Endothelial cell of umbilical vein (primary cell): ENCODE results near the gene LRTM2. TPM values are rescaled to one million over a fixed set of nuclear protein-coding genes. Genes with fewer than 3 reads are reported as not detected.

ENCODE experiments used
- BruUV-seq: library from RNA; stranded (reverse); fragments of 400-500 nt; replicated peaks from 2 replicates; lab custom pipeline; 2021; lab: Mats Ljungman, UMichigan
- CTCF ChIA-PET: fragments of 300-600, 350-600 bp; sonication (Branson Sonifier 250); formaldehyde crosslinking; loops from one replicate; lab custom pipeline; 2021; ENCODE audit warnings: antibody characterized with exemption, inconsistent platforms; lab: Charles Lee
- POLR2A ChIA-PET: fragments of 300-600, 350-600 bp; sonication (Branson Sonifier 250); formaldehyde crosslinking; loops from one replicate; lab custom pipeline; 2021; ENCODE audit warnings: antibody characterized with exemption, inconsistent platforms; lab: Charles Lee
- DNase-seq: peaks from one replicate; pipeline ENCODE4 v3.0.0-alpha.2; 2011; ENCODE audit warnings: low read depth, low spot score
- FAIRE-seq: peaks from 2 replicates; lab custom pipeline; 2011; peaks lifted over from hg19 to GRCh38; lab: Jason Lieb, UNC
- H2AFZ ChIP-seq: 2 replicates; pipeline ENCODE4 v1.6.0; 2012; ENCODE audit warnings: low read depth, low read length, control low read depth, inconsistent platforms
- H3K27ac ChIP-seq: 2 replicates; pipeline ENCODE4 v1.5.1; 2011; ENCODE audit warnings: low read depth, mild to moderate bottlenecking, control low read depth, low read length, moderate library complexity; ENCODE audit not compliant: insufficient read depth
- H3K27me3 ChIP-seq, 2 experiments: 2 replicates each; pipeline versions ENCODE4 v1.6.0 to v1.6.1; 2011; ENCODE audit warnings: low read length in 2 of 2, mixed read lengths in 1 of 2; ENCODE audit not compliant: control insufficient read depth in 2 of 2, insufficient read depth in 2 of 2
- H3K36me3 ChIP-seq, 2 experiments: 2 replicates in 1 of 2; 3 replicates in 1 of 2; pipeline ENCODE4 v1.5.1; 2011; ENCODE audit warnings: low read length in 2 of 2, mild to moderate bottlenecking in 1 of 2, moderate library complexity in 1 of 2; ENCODE audit not compliant: control insufficient read depth in 2 of 2, insufficient read depth in 2 of 2; ENCODE audit errors: extremely low read depth in 1 of 2
- H3K4me1 ChIP-seq: 3 replicates; pipeline ENCODE4 v1.5.1; 2011; ENCODE audit warnings: mild to moderate bottlenecking, low read length; ENCODE audit not compliant: control insufficient read depth, insufficient read depth; ENCODE audit errors: extremely low read depth
- H3K4me2 ChIP-seq: 2 replicates; pipeline ENCODE4 v1.6.1; 2011; ENCODE audit warnings: low read length, control low read depth, mixed read lengths; ENCODE audit not compliant: insufficient read depth
- H3K4me3 ChIP-seq, 3 experiments: fragments of 200-600 bp in 1 of 3; sonication (generic), shearing (Covaris generic) in 1 of 3; replicated peaks in 1 of 3; 2 replicates each; pipeline ENCODE4 v1.5.1; 2011 to 2016; ENCODE audit warnings: control low read depth in 3 of 3, low read length in 3 of 3, mild to moderate bottlenecking in 2 of 3, inconsistent platforms in 1 of 3, low read depth in 1 of 3, moderate library complexity in 1 of 3; ENCODE audit not compliant: insufficient read depth in 1 of 3
- H3K79me2 ChIP-seq: 2 replicates; pipeline ENCODE4 v1.6.0; 2012; ENCODE audit warnings: low read length, inconsistent platforms; ENCODE audit not compliant: control insufficient read depth, insufficient read depth
- H3K9ac ChIP-seq: replicated peaks from 2 replicates; pipeline ENCODE3; 2011; ENCODE audit warnings: low read length, control low read depth; ENCODE audit not compliant: insufficient read depth; ENCODE audit errors: extremely low read depth
- H3K9me1 ChIP-seq: replicated peaks from 3 replicates; pipeline ENCODE4 v1.6.0; 2011; ENCODE audit warnings: mild to moderate bottlenecking, low read length; ENCODE audit not compliant: control insufficient read depth, insufficient read depth; ENCODE audit errors: extremely low read depth
- H3K9me3 ChIP-seq: replicated peaks from 2 replicates; pipeline ENCODE4 v1.5.1; 2012; ENCODE audit warnings: low read length, inconsistent platforms; ENCODE audit not compliant: control insufficient read depth, insufficient read depth
- H4K20me1 ChIP-seq: replicated peaks from 2 replicates; pipeline ENCODE3; 2011; ENCODE audit warnings: mild to moderate bottlenecking, low read length; ENCODE audit not compliant: control insufficient read depth, insufficient read depth; ENCODE audit errors: extremely low read depth
- FOS ChIP-seq: IDR thresholded peaks from 2 replicates; pipeline ENCODE4 v1.6.1; 2011; ENCODE audit warnings: mild to moderate bottlenecking, low read length, moderate library complexity, borderline replicate concordance; ENCODE audit not compliant: insufficient read depth
- POLR2AphosphoS5 ChIP-seq: IDR thresholded peaks from 2 replicates; pipeline ENCODE4 v1.6.1; 2012; ENCODE audit warnings: low read depth, mild to moderate bottlenecking, control low read depth, low read length, moderate library complexity; ENCODE audit not compliant: insufficient read depth
- dilution Hi-C: fragments of 300-500 bp; cut with MboI; formaldehyde crosslinking; loops from one replicate; pipeline ENCODE4 v1.15.0; 2019; ENCODE audit warnings: low sequenced_read_pairs; ENCODE audit not compliant: extremely low pct_ligation_motif_present
- intact Hi-C: fragments of 100-400 bp; cut with micrococcal nuclease; formaldehyde crosslinking; loops from one replicate; pipeline ENCODE4 v1.10.0; 2022
- polyA plus RNA-seq, 4 experiments: library from polyadenylated mRNA; depleted of rRNA in 3 of 4; stranded (reverse) in 3 of 4; unstranded in 1 of 4; fragments of >200 nt; gene quantifications; 2 replicates each; pipeline versions ENCODE4 v1.2.1 to v1.2.3, GENCODE V29; 2011 to 2012; ENCODE audit warnings: missing spikeins in 1 of 4
- total RNA-seq: library from RNA; stranded (reverse); gene quantifications from 2 replicates; pipeline ENCODE4 v1.2.3, GENCODE V29; 2021
- TF ChIP-seq, protein P1 (sequence below), 2 donors: IDR thresholded peaks; 1 replicate in 1 of 2; 2 replicates in 1 of 2; pipeline ENCODE4 v1.5.1; 2011; ENCODE audit warnings: low read length in 2 of 2, mild to moderate bottlenecking in 2 of 2, moderate library complexity in 2 of 2, control low read depth in 1 of 2, inconsistent platforms in 1 of 2, low read depth in 1 of 2; ENCODE audit not compliant: insufficient read depth in 1 of 2; ENCODE audit errors: extremely low read depth in 1 of 2

LRTM2 gene
- total and polyA plus RNA-seq, 2 donors (not counting 3 experiments of a cell fraction or from before 2014, with no cell fraction given) = not detected

DNA sequence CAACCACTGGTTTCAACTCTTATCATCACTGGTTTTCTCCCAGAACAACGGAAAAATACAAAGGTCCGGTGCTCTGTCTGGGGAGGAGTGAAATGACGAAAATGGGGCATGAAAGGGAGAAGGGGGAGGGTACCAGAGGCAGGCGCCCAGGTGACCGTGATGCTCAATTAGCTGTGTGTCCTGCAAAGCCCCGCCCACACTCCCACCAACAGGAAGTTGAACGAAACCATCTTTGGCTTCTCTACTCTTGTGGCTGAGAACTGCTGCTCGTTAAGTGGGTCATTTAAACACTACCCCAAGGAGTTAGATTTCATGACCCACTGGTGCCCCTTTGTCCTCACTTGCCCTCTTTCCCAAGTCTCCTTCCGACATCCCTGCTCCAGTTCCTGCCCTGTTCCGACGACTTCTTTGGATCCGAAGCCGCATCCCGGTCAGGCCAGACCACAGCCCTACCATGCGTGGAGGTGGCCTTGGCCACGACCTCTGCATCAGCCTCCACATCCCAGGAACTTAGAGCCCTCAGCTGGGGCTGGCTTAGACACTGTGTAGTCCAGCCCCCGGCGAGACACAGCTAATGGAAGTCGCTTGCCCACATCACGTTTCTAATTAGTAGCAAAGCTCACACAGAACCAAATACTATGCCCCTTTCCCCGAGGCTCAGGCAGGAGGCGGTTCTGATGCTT is 11.4 kb upstream of the LRTM2 start:
- no peaks in the 10 kb centered on the region for H3K9me3 ChIP-seq
- no peak overlapping the region for H3K4me2 ChIP-seq
- no TSS peak for BruUV-seq
- no peaks in the 10 kb centered on the region for H4K20me1 ChIP-seq
- no peak overlapping the region for H3K4me3 ChIP-seq
- POLR2A ChIA-PET = no interaction called here
- DNase-seq = no peak
- H3K27me3 ChIP-seq = no peaks in the 10 kb centered on the region
- no peaks in the 10 kb centered on the region for H3K9me1 ChIP-seq
- H3K79me2 ChIP-seq = no peaks in the 10 kb centered on the region
- intact Hi-C loops (no loop called here), dilution Hi-C loops (no loop called here)
- no peak overlapping the region for H2AFZ ChIP-seq
- no peak overlapping the region for H3K27ac ChIP-seq
- H3K36me3 ChIP-seq = no peaks in the 10 kb centered on the region
- TF ChIP-seq, protein P1, sequence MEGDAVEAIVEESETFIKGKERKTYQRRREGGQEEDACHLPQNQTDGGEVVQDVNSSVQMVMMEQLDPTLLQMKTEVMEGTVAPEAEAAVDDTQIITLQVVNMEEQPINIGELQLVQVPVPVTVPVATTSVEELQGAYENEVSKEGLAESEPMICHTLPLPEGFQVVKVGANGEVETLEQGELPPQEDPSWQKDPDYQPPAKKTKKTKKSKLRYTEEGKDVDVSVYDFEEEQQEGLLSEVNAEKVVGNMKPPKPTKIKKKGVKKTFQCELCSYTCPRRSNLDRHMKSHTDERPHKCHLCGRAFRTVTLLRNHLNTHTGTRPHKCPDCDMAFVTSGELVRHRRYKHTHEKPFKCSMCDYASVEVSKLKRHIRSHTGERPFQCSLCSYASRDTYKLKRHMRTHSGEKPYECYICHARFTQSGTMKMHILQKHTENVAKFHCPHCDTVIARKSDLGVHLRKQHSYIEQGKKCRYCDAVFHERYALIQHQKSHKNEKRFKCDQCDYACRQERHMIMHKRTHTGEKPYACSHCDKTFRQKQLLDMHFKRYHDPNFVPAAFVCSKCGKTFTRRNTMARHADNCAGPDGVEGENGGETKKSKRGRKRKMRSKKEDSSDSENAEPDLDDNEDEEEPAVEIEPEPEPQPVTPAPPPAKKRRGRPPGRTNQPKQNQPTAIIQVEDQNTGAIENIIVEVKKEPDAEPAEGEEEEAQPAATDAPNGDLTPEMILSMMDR (IDR thresholded peaks at IDR 0.05; ENCODE audit: extremely low read depth in 1 of 2, insufficient read depth in 1 of 2, low read depth in 1 of 2, low read length in 2 of 2) = no peak
- no peak for TF ChIP-seq POLR2AphosphoS5
- peaks cover 34% of the 10 kb centered on the region for H3K4me1 ChIP-seq
- CTCF ChIA-PET = no interaction called here
- FAIRE-seq = no peak
- no peak overlapping the region for H3K9ac ChIP-seq

DNA sequence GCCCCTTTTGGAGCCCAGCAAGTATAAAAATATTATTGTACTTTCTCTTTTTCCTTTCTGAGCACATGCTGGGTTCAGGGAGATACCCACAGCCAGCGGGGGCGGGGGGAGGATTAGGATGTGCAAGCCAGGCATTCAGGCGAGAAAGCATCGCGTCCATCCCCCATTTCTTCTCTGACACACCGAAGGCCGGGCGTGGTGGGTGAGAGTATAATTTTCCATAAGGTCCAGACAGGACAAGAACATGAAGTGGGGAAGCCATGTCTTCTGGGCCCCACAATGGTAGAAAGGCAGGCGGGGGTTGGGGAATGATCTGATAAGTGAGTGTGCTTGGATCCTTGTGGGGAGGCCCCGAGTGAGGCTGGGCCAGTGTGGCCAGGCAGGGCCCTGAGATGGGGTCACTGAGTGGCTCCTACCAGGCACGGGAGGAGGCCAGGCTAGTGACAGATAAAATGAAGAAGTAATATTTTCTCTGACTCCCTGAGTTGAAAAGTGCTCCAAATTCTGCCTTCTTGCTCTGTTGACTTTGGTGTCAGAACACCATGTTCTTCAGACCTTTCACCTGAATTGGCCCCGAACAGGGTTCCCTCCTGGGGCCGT is 10.7 kb upstream of the LRTM2 start:
- POLR2A ChIA-PET = no interaction called here
- CTCF ChIA-PET = interaction anchor here (1.0 to 1.3 kb wide), 2 partner anchors 14 to 130 kb away, joined by 3 to 6 read pairs; no protein-coding TSS in a partner anchor
- no peak overlapping the region for H3K27ac ChIP-seq
- H3K9ac ChIP-seq = no peak overlapping the region
- no peaks in the 10 kb centered on the region for H4K20me1 ChIP-seq
- intact Hi-C loops = no loop called here
- DNase-seq (no peak), FAIRE-seq (no peak)
- H2AFZ ChIP-seq = no peak overlapping the region
- H3K9me3 ChIP-seq = no peaks in the 10 kb centered on the region
- no peak overlapping the region for H3K4me3 ChIP-seq
- no peaks in the 10 kb centered on the region for H3K27me3 ChIP-seq
- no peaks in the 10 kb centered on the region for H3K36me3 ChIP-seq
- H3K79me2 ChIP-seq = no peaks in the 10 kb centered on the region
- dilution Hi-C loops = no loop called here
- peaks cover 34% of the 10 kb centered on the region for H3K4me1 ChIP-seq
- H3K4me2 ChIP-seq = no peak overlapping the region
- no peak for TF ChIP-seq FOS
- BruUV-seq = no TSS peak
- no peaks in the 10 kb centered on the region for H3K9me1 ChIP-seq
